Neural cell (in vitro differentiated cells): ENCODE results near the gene XPR1. TPM values are rescaled to one million over a fixed set of nuclear protein-coding genes. Genes with fewer than 3 reads are reported as not detected.

Experiments
- H2AFZ ChIP-seq: fragments of 200-600, 300-800 bp; sonication (generic), shearing (Covaris generic); 2 replicates; pipeline ENCODE4 v1.6.0; 2014; ENCODE audit warnings: low read depth, mild to moderate bottlenecking, antibody characterized with exemption, low read length, moderate library complexity
- H3F3A ChIP-seq: fragments of 200-600 bp; shearing (Covaris generic); 2 replicates; pipeline ENCODE4 v1.6.1; 2016; ENCODE audit warnings: mild to moderate bottlenecking, moderate library complexity, mixed read lengths, antibody characterized with exemption, low read length; ENCODE audit not compliant: insufficient read depth, poor library complexity, severe bottlenecking
- H3K27ac ChIP-seq: fragments of 200-600, 300-800 bp; sonication (generic), shearing (Covaris generic); 2 replicates; pipeline ENCODE4 v1.5.1; 2014; ENCODE audit warnings: mild to moderate bottlenecking, low read length, moderate library complexity
- H3K27me3 ChIP-seq: fragments of 300-800, 200-600 bp; sonication (generic), shearing (Covaris generic); 2 replicates; pipeline ENCODE4 v1.6.0; 2014; ENCODE audit warnings: mild to moderate bottlenecking, low read depth, low read length, moderate library complexity; ENCODE audit not compliant: insufficient read depth
- H3K36me3 ChIP-seq: fragments of 300-800, 200-600 bp; sonication (generic), shearing (Covaris generic); 2 replicates; pipeline ENCODE4 v1.5.1; 2014; ENCODE audit warnings: mild to moderate bottlenecking, antibody characterized with exemption, low read length, moderate library complexity; ENCODE audit not compliant: insufficient read depth
- H3K4me2 ChIP-seq: fragments of 300-800, 200-600 bp; sonication (generic), shearing (Covaris generic); 2 replicates; pipeline ENCODE4 v1.6.0; 2014; ENCODE audit warnings: mild to moderate bottlenecking, low read length
- H3K4me3 ChIP-seq: fragments of 300-800, 200-600 bp; sonication (generic), shearing (Covaris generic); 2 replicates; pipeline ENCODE4 v1.5.1; 2014; ENCODE audit warnings: mild to moderate bottlenecking, low read length, moderate library complexity
- H3K79me2 ChIP-seq: fragments of 200-600 bp; shearing (Covaris generic); replicated peaks from 2 replicates; pipeline ENCODE4 v1.6.0; 2014; ENCODE audit warnings: mild to moderate bottlenecking, low read length, moderate library complexity; ENCODE audit not compliant: insufficient read depth
- H3K9ac ChIP-seq: fragments of 300-800, 200-600 bp; sonication (generic), shearing (Covaris generic); 2 replicates; pipeline ENCODE4 v1.6.1; 2016; ENCODE audit warnings: mild to moderate bottlenecking, low read length, mixed read lengths
- H3K9me2 ChIP-seq: fragments of 200-600 bp; shearing (Covaris generic); 2 replicates; pipeline ENCODE4 v1.6.1; 2016; ENCODE audit warnings: mild to moderate bottlenecking, low read length, mixed read lengths; ENCODE audit not compliant: insufficient read depth
- H3K9me3 ChIP-seq: fragments of 200-600, 300-800 bp; sonication (generic), shearing (Covaris generic); 2 replicates; pipeline ENCODE4 v1.6.1; 2016; ENCODE audit warnings: mild to moderate bottlenecking, mixed run types, low read length, moderate library complexity, mixed read lengths
- H4K20me1 ChIP-seq: fragments of 200-600 bp; shearing (Covaris generic); 2 replicates; pipeline ENCODE4 v1.6.1; 2016; ENCODE audit warnings: mild to moderate bottlenecking, mixed run types; ENCODE audit not compliant: insufficient read depth
- CTCF ChIP-seq: fragments of 450-650 bp; IDR thresholded peaks from 2 replicates; pipeline ENCODE4 v1.5.1; 2014; ENCODE audit warnings: antibody characterized with exemption, mild to moderate bottlenecking, moderate library complexity; ENCODE audit not compliant: poor library complexity, severe bottlenecking
- EP300 ChIP-seq: fragments of 450-650 bp; conservative IDR thresholded peaks from 2 replicates; pipeline ENCODE4 v1.6.1; 2014; ENCODE audit warnings: antibody characterized with exemption, mild to moderate bottlenecking, moderate library complexity; ENCODE audit not compliant: poor library complexity, severe bottlenecking
- EZH2 ChIP-seq: fragments of 200-600, 300-800 bp; shearing (Covaris generic), sonication (generic); IDR thresholded peaks from 2 replicates; pipeline ENCODE4 v1.6.1; 2014; ENCODE audit warnings: antibody characterized with exemption, low read length, borderline replicate concordance, mild to moderate bottlenecking; ENCODE audit not compliant: insufficient read depth, poor library complexity, severe bottlenecking
- MXI1 ChIP-seq: fragments of 450-650 bp; conservative IDR thresholded peaks from 2 replicates; pipeline ENCODE4 v1.6.1; 2014; ENCODE audit warnings: antibody characterized with exemption, mild to moderate bottlenecking; ENCODE audit not compliant: poor library complexity, severe bottlenecking
- POLR2AphosphoS5 ChIP-seq: IDR thresholded peaks from 2 replicates; pipeline ENCODE4 v1.6.1; 2012
- RAD21 ChIP-seq: fragments of 450-650 bp; conservative IDR thresholded peaks from 2 replicates; pipeline ENCODE4 v1.6.1; 2014; ENCODE audit warnings: antibody characterized with exemption, mild to moderate bottlenecking, moderate library complexity
- REST ChIP-seq: IDR thresholded peaks from 2 replicates; pipeline ENCODE4 v1.6.1; 2012; ENCODE audit warnings: borderline replicate concordance
- SMC3 ChIP-seq: fragments of 450-650 bp; conservative IDR thresholded peaks from 2 replicates; pipeline ENCODE4 v1.6.1; 2014; ENCODE audit warnings: antibody characterized with exemption, mild to moderate bottlenecking, moderate library complexity; ENCODE audit not compliant: poor library complexity
- TAF1 ChIP-seq: IDR thresholded peaks from 2 replicates; pipeline ENCODE4 v1.6.1; 2012; ENCODE audit warnings: low read depth
- polyA plus RNA-seq: library from polyadenylated mRNA; depleted of rRNA; stranded (reverse); fragments of >200 nt; gene quantifications from 2 replicates; pipeline ENCODE4 v1.2.3, GENCODE V29; 2014

Gene XPR1
- polyA plus RNA-seq, 1 donor from 2014 or later: 185 TPM

DNA sequence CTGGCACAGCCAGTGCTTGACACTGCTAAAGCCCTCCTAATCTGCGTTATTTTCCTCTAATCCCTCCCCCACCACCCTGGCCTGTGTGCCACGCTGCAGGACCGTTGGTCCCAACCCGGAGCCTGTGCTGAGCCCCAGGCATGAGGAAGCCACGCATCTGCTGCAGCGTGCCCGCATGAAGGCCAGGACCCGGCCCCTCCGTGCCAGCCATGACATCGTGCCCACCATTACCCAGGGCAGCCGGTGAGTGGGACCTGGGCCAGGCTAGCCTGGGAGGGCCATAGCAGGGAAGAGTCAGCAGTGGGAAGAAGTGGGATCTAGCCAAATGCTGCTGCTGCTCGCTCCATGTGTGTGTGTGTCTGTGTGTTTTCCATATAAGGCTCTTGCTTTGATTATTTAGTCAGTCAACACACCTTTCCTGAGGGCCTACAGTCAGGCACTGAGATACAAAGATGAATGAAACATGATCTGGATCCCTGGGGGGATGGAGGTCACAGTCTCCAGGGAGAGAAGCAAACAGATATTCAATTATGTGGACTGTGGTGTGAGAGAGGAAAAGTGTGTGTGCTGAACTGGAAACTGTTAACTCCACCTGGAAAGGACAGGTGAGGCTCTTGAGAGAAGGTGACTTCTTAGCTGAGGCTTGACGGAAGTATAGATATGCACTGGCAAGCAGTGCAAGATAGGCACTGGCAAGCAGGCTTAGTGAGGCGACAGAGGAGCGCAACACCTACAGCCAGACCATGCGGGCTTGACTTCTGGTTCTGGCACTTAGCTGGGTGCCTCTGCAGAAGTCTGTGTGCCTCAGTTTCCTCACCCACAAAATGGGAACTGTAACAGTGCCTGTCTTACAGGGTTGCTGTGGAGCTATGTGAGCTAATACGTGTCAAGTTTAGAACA, 296.8 kb downstream of the XPR1 start:
- no peak overlapping the region for H3K4me2 ChIP-seq
- no peaks in the 10 kb centered on the region for H3K9me2 ChIP-seq
- peak overlapping the region; percentile 81 for H3K9ac ChIP-seq
- peaks cover 4% of the 10 kb centered on the region for H3F3A ChIP-seq
- H3K4me3 ChIP-seq: no peak overlapping the region
- no peaks in the 10 kb centered on the region for H3K27me3 ChIP-seq
- no peaks in the 10 kb centered on the region for H4K20me1 ChIP-seq
- H2AFZ ChIP-seq: no peak overlapping the region
- no peaks in the 10 kb centered on the region for H3K79me2 ChIP-seq
- peak overlapping the region; percentile 99 for H3K27ac ChIP-seq
- TF ChIP-seq EP300: no peak
- no peak for TF ChIP-seq MXI1
- no peak for TF ChIP-seq EZH2
- TF ChIP-seq REST: no peak
- TF ChIP-seq TAF1: no peak
- TF ChIP-seq POLR2AphosphoS5: no peak
- no peak for TF ChIP-seq CTCF
- no peak for TF ChIP-seq RAD21
- TF ChIP-seq SMC3: no peak
- H3K36me3 ChIP-seq: no peaks in the 10 kb centered on the region
- H3K9me3 ChIP-seq: no peaks in the 10 kb centered on the region

GRCh38 chr1:180929389-180929788, 297.6 kb downstream of the XPR1 start:
- H3K9me2 ChIP-seq: no peaks in the 10 kb centered on the region
- no peaks in the 10 kb centered on the region for H3K36me3 ChIP-seq
- H2AFZ ChIP-seq: no peak overlapping the region
- H3K27me3 ChIP-seq: no peaks in the 10 kb centered on the region
- H3K27ac ChIP-seq: no peak overlapping the region
- no peak overlapping the region for H3K4me3 ChIP-seq
- no peaks in the 10 kb centered on the region for H3K9me3 ChIP-seq
- H3K79me2 ChIP-seq: no peaks in the 10 kb centered on the region
- H3K4me2 ChIP-seq: no peak overlapping the region
- no peak overlapping the region for H3K9ac ChIP-seq
- H3F3A ChIP-seq: peaks cover 4% of the 10 kb centered on the region
- H4K20me1 ChIP-seq: no peaks in the 10 kb centered on the region
- no peak for TF ChIP-seq EZH2
- no peak for TF ChIP-seq EP300
- no peak for TF ChIP-seq POLR2AphosphoS5
- TF ChIP-seq REST: no peak
- TF ChIP-seq SMC3: no peak
- TF ChIP-seq RAD21: no peak
